ENCODE data around the gene SDHAF1.

Gene SDHAF1

DNA sequence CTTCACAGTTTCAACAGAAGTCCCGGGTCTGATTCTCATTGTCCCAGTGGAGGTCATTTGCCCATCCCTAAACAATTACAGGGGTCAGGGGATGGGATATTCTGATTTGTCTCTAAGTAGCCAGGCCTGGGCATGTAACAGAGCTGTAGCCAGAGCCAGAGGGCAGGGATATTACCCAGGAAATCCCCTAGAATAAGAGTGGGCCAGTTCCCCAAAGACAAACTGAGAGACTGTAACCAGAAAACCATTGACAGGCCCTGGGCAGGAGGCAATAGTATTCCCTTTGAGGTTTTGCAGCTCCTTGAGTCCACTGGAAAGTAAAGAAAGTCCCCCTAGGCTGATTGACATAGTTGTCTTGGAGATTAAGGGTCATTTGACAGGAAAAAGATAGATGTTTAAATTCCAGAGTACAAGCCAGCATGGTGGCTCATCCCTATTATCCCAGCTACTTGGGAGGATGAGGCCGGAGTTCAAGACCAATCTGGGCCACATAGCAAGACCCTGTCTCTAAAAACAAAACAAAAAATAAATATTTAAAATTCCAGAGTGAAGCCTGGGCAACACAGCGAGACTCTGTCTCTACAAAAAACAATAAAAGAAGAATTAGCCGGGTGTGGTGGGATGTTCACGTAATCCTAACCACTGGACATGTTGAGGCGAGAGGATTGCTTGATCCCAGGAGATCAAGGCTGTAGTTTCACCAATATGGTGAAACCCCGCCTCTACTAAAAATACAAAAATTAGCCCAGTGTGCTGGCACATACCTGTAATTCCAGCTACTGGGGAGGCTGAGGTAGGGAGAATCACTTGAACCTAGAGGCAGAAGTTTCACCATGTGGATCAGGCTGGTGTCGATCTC, 1.9 kb upstream of the SDHAF1 start:
- DNase-seq (ENCODE audit: low read depth, low spot score): no peak
- TF ChIP-seq CTCF (IDR thresholded peaks at IDR 0.05; ENCODE audit: low read depth, low read length): no peak

GRCh38 chr19:35993923-35994598, 927 bp upstream of the SDHAF1 start:
- DNase-seq (ENCODE audit: low read depth, low spot score): no peak
- TF ChIP-seq CTCF (IDR thresholded peaks at IDR 0.05; ENCODE audit: low read depth, low read length): peak; percentile 1
- H3K4me3 ChIP-seq (ENCODE audit: low read depth, low read length): peak overlapping the region; percentile 71
- in situ Hi-C loops (cut with HindIII; ENCODE audit: low sequenced_read_pairs): no loop called here

More for the DNA sequence above, 1.9 kb upstream of the SDHAF1 start:
- in situ Hi-C loops (cut with HindIII; ENCODE audit: low sequenced_read_pairs): no loop called here
- H3K4me3 ChIP-seq (ENCODE audit: low read depth, low read length): no peak overlapping the region

DNA sequence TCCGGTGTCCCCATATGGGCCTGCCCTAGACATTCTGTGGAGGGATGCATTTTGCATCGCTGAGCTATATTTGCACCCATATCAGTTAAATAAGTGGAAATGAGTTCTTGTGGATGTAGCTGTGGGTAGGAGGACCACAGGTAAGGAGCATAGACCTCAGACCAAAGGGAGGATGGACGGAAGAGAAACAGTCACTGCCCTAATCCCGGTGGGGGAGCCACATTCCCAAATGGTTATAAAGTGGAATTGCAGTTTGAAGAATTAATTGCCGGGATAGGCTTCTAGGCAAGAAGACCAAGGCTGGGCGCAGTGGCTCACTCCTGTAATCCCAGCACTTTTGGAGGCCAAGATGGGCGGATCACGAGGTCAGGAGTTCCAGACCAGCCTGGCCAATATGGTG, 1.8 kb downstream of the SDHAF1 start:
- no peak for DNase-seq (ENCODE audit: low read depth, low spot score)
- no peak overlapping the region for H3K4me3 ChIP-seq (ENCODE audit: low read depth, low read length)
- TF ChIP-seq CTCF (IDR thresholded peaks at IDR 0.05; ENCODE audit: low read depth, low read length): no peak
- in situ Hi-C loops (cut with HindIII; ENCODE audit: low sequenced_read_pairs): no loop called here

DNA sequence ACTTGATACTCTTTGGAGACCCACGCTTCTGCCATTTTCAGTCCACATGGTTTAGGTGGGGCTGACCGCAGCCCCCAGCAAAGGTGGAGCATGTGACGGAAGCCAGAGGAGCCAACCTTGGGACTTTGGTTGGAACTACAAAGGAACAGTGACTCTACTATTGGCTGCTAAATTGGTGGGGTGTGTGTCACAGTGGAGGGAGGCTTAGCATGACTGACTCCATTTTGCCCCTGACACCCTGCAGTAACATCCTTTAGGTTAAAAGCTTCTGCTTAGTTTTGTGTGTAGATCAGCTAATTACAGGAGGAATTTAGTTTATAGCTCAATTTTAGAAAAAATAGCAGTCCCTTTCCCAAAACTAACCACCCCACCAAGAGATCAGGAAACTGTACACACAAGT, 6.6 kb downstream of the SDHAF1 start:
- no peak for DNase-seq (ENCODE audit: low read depth, low spot score)
- in situ Hi-C loops (cut with HindIII; ENCODE audit: low sequenced_read_pairs): no loop called here
- H3K4me3 ChIP-seq (ENCODE audit: low read depth, low read length): no peak overlapping the region
- TF ChIP-seq CTCF (IDR thresholded peaks at IDR 0.05; ENCODE audit: low read depth, low read length): no peak

DNA sequence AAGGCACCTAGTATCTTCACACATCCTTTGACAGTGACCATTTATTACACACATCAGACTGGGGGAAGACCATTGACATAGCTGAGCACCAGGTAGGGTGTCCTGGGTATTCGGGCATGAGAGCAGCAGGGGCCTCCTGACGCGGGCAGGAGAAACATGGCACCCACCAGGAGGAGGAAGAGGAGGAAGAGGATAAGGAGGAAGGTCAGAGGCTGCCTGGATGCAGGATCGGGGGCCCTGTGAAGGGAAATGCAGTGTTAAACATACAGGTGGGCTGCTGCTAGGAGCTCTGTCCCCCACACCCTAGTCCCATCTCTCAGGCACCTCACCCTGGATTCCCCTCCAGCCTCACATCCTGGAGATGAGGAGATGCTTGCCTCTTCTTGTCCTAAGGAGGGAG, 8.3 kb downstream of the SDHAF1 start:
- TF ChIP-seq CTCF (IDR thresholded peaks at IDR 0.05; ENCODE audit: low read depth, low read length): no peak
- no peak overlapping the region for H3K4me3 ChIP-seq (ENCODE audit: low read depth, low read length)
- in situ Hi-C loops (cut with HindIII; ENCODE audit: low sequenced_read_pairs): no loop called here
- no peak for DNase-seq (ENCODE audit: low read depth, low spot score)

- DNase-seq (ENCODE audit: low read depth, low spot score): no peak
- H3K4me3 ChIP-seq (ENCODE audit: low read depth, low read length): no peak overlapping the region
- in situ Hi-C loops (cut with HindIII; ENCODE audit: low sequenced_read_pairs): no loop called here
- no peak for TF ChIP-seq CTCF (IDR thresholded peaks at IDR 0.05; ENCODE audit: low read depth, low read length)
Observed at GRCh38 chr19:36006955-36007354, 12.0 kb downstream of the SDHAF1 start.

Measured in astrocyte of the spinal cord (primary cell).